HEK293 (cell line): ENCODE results near the gene ZKSCAN5.

Experiments
- CTCF ChIA-PET: fragments of 350-600 bp; formaldehyde crosslinking; extraction: SDS; loops from one replicate; lab custom pipeline; 2021; ENCODE audit warnings: antibody characterized with exemption; lab: Yijun Ruan, JAX
- POLR2A ChIA-PET: fragments of 300-600 bp; formaldehyde crosslinking; extraction: SDS; loops from one replicate; lab custom pipeline; 2020; ENCODE audit warnings: antibody characterized with exemption, inconsistent platforms; lab: Yijun Ruan, JAX
- H3K27ac ChIP-seq: fragments of 200-500 bp; sonication (Bioruptor generic); 2 replicates; pipeline ENCODE4 v1.5.1; 2014; ENCODE audit warnings: low read depth, low read length, control low read depth, inconsistent platforms; ENCODE audit errors: extremely low read depth
- H3K36me3 ChIP-seq, 2 experiments: fragments of 200-500 bp in 1 of 2; sonication (Bioruptor generic) in 1 of 2; 1 replicate in 1 of 2; 2 replicates in 1 of 2; pipeline ENCODE4 v1.5.1; 2014 to 2017; ENCODE audit warnings: inconsistent platforms in 2 of 2, low read length in 2 of 2; ENCODE audit not compliant: control insufficient read depth in 2 of 2, insufficient read depth in 1 of 2
- H3K4me1 ChIP-seq: fragments of 200-500 bp; sonication (Bioruptor generic); 2 replicates; pipeline ENCODE4 v1.5.1; 2014; ENCODE audit warnings: mild to moderate bottlenecking, low read length, inconsistent platforms; ENCODE audit not compliant: control insufficient read depth, insufficient read depth
- H3K4me3 ChIP-seq: 2 replicates; pipeline ENCODE4 v1.5.1; 2011; ENCODE audit warnings: low read depth, mild to moderate bottlenecking, control low read depth, low read length, moderate library complexity
- H3K9me3 ChIP-seq: fragments of 200-500 bp; sonication (Bioruptor generic); 2 replicates; pipeline ENCODE4 v1.5.1; 2014; ENCODE audit warnings: low read depth, low read length, inconsistent platforms; ENCODE audit not compliant: control insufficient read depth, insufficient read depth
- BCL11A ChIP-seq: fragments of 450-650 bp; formaldehyde crosslinking; IDR thresholded peaks from 2 replicates; pipeline ENCODE4 v1.5.1; 2016; ENCODE audit warnings: low read depth, missing biosample characterization, missing genetic modification characterization
- GLIS1 ChIP-seq: fragments of 450-650 bp; formaldehyde crosslinking; IDR thresholded peaks from 2 replicates; pipeline ENCODE4 v1.5.1; 2016; ENCODE audit warnings: missing biosample characterization, missing genetic modification characterization
- GLIS2 ChIP-seq: fragments of 450-650 bp; formaldehyde crosslinking; IDR thresholded peaks from 2 replicates; pipeline ENCODE4 v1.5.1; 2016; ENCODE audit warnings: missing biosample characterization, missing genetic modification characterization
- KLF16 ChIP-seq: fragments of 450-650 bp; formaldehyde crosslinking; IDR thresholded peaks from 2 replicates; pipeline ENCODE4 v1.5.1; 2017; ENCODE audit warnings: missing biosample characterization, missing genetic modification characterization
- KLF9 ChIP-seq: fragments of 450-650 bp; formaldehyde crosslinking; IDR thresholded peaks from 2 replicates; pipeline ENCODE4 v1.5.1; 2016; ENCODE audit warnings: missing biosample characterization, missing genetic modification characterization, low read depth
- SETDB1 ChIP-seq: IDR thresholded peaks from one replicate; pipeline ENCODE4 v1.6.1; 2017; ENCODE audit warnings: mild to moderate bottlenecking, low read length, moderate library complexity, mixed read lengths; ENCODE audit not compliant: insufficient read length
- ZBTB1 ChIP-seq: fragments of 450-650 bp; formaldehyde crosslinking; IDR thresholded peaks from 2 replicates; pipeline ENCODE4 v1.5.1; 2016; ENCODE audit warnings: missing biosample characterization, missing genetic modification characterization
- ZFP3 ChIP-seq: fragments of 450-650 bp; formaldehyde crosslinking; IDR thresholded peaks from 2 replicates; pipeline ENCODE4 v1.5.1; 2016; ENCODE audit warnings: low read depth, missing biosample characterization, missing genetic modification characterization
- ZNF132 ChIP-seq: fragments of 450-650 bp; formaldehyde crosslinking; IDR thresholded peaks from 2 replicates; pipeline ENCODE4 v1.5.1; 2017; ENCODE audit warnings: missing biosample characterization, missing genetic modification characterization, borderline replicate concordance
- ZNF140 ChIP-seq: fragments of 450-650 bp; formaldehyde crosslinking; IDR thresholded peaks from 2 replicates; pipeline ENCODE4 v1.5.1; 2016; ENCODE audit warnings: missing biosample characterization, missing genetic modification characterization
- ZNF146 ChIP-seq: fragments of 450-650 bp; formaldehyde crosslinking; IDR thresholded peaks from 2 replicates; pipeline ENCODE4 v1.5.1; 2016; ENCODE audit warnings: missing biosample characterization, missing genetic modification characterization
- ZNF19 ChIP-seq: fragments of 450-650 bp; formaldehyde crosslinking; IDR thresholded peaks from 2 replicates; pipeline ENCODE4; 2016; ENCODE audit warnings: missing biosample characterization, missing genetic modification characterization, low read depth
- ZNF211 ChIP-seq: fragments of 450-650 bp; formaldehyde crosslinking; IDR thresholded peaks from 2 replicates; pipeline ENCODE4 v1.5.1; 2016; ENCODE audit warnings: low read depth, missing biosample characterization, missing genetic modification characterization
- ZNF223 ChIP-seq: fragments of 450-650 bp; formaldehyde crosslinking; IDR thresholded peaks from 2 replicates; pipeline ENCODE4 v1.5.1; 2016; ENCODE audit warnings: missing biosample characterization, missing genetic modification characterization
- ZNF248 ChIP-seq: fragments of 450-650 bp; formaldehyde crosslinking; IDR thresholded peaks from 2 replicates; pipeline ENCODE4 v1.5.1; 2017; ENCODE audit warnings: missing biosample characterization, missing genetic modification characterization
- ZNF266 ChIP-seq: fragments of 450-650 bp; formaldehyde crosslinking; IDR thresholded peaks from 2 replicates; pipeline ENCODE4 v1.5.1; 2016; ENCODE audit warnings: missing biosample characterization, missing genetic modification characterization, low read depth
- ZNF274 ChIP-seq, 2 experiments: fragments of 200-500 bp in 1 of 2; fragments of 450-650 bp in 1 of 2; sonication (Bioruptor generic) in 1 of 2; formaldehyde crosslinking in 1 of 2; IDR thresholded peaks; 2 replicates each; pipeline versions ENCODE4 v1.5.1 to v1.6.1; 2014 to 2016; ENCODE audit warnings: borderline replicate concordance in 1 of 2, inconsistent platforms in 1 of 2, low read length in 1 of 2, missing biosample characterization in 1 of 2, missing genetic modification characterization in 1 of 2
- ZNF302 ChIP-seq: fragments of 450-650 bp; formaldehyde crosslinking; IDR thresholded peaks from 2 replicates; pipeline ENCODE4 v1.5.1; 2016; ENCODE audit warnings: missing biosample characterization, missing genetic modification characterization, low read depth
- ZNF350 ChIP-seq: fragments of 450-650 bp; formaldehyde crosslinking; IDR thresholded peaks from 2 replicates; pipeline ENCODE4 v1.5.0; 2017; ENCODE audit warnings: missing biosample characterization, mild to moderate bottlenecking, missing genetic modification characterization
- ZNF416 ChIP-seq: fragments of 450-650 bp; formaldehyde crosslinking; IDR thresholded peaks from 2 replicates; pipeline ENCODE4 v1.5.1; 2016; ENCODE audit warnings: missing biosample characterization, missing genetic modification characterization
- ZNF544 ChIP-seq: fragments of 450-650 bp; formaldehyde crosslinking; IDR thresholded peaks from 2 replicates; pipeline ENCODE4 v1.5.0; 2017; ENCODE audit warnings: missing biosample characterization, missing genetic modification characterization
- ZNF571 ChIP-seq: fragments of 450-650 bp; formaldehyde crosslinking; IDR thresholded peaks from 2 replicates; pipeline ENCODE4 v1.5.0; 2017; ENCODE audit warnings: missing biosample characterization, missing genetic modification characterization
- ZNF600 ChIP-seq: fragments of 450-650 bp; formaldehyde crosslinking; IDR thresholded peaks from 2 replicates; pipeline ENCODE4 v1.5.1; 2016; ENCODE audit warnings: missing biosample characterization, missing genetic modification characterization
- ZNF777 ChIP-seq: fragments of 450-650 bp; formaldehyde crosslinking; IDR thresholded peaks from 2 replicates; pipeline ENCODE4 v1.5.1; 2017; ENCODE audit warnings: missing biosample characterization, missing genetic modification characterization, borderline replicate concordance
- ZNF792 ChIP-seq: fragments of 450-650 bp; formaldehyde crosslinking; IDR thresholded peaks from 2 replicates; pipeline ENCODE4 v1.5.1; 2016; ENCODE audit warnings: missing biosample characterization, missing genetic modification characterization
- ZSCAN23 ChIP-seq: fragments of 450-650 bp; formaldehyde crosslinking; IDR thresholded peaks from 2 replicates; pipeline ENCODE4 v1.5.1; 2016; ENCODE audit warnings: missing biosample characterization, missing genetic modification characterization
- TF ChIP-seq, protein P1 (sequence below): fragments of 450-650 bp; formaldehyde crosslinking; IDR thresholded peaks from 2 replicates; pipeline ENCODE4 v1.5.1; 2017; ENCODE audit warnings: missing biosample characterization, mild to moderate bottlenecking, missing genetic modification characterization, moderate library complexity
- TF ChIP-seq, protein P2 (sequence below): fragments of 450-650 bp; formaldehyde crosslinking; optimal IDR thresholded peaks from 2 replicates; pipeline ENCODE3; 2016; ENCODE audit warnings: missing biosample characterization, mild to moderate bottlenecking, missing genetic modification characterization
- TF ChIP-seq, protein P3 (sequence below): IDR thresholded peaks from 2 replicates; pipeline ENCODE4 v1.6.1; 2011; ENCODE audit warnings: mild to moderate bottlenecking, low read depth, low read length, borderline replicate concordance

ZKSCAN5 gene

DNA sequence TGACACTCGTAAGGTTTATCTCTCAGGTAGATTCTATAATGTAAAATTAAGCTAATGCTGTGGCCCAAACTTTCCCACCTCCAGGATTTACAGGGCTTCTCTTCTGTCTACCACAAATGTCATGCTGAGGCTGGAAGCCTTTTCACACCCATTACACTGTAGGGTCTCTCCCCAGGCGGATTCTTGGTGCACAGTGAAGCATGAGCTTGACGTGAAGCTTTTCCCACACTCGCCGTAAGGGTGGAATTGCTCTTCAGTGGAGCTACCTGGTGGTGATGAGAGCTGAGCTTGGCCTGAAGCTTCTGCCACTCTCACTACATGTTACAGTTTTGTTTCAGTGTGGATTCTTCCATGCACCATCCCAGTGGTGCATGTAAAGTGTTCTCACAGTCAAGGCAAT lies 36.1 kb downstream of the ZKSCAN5 start:
- POLR2A ChIA-PET = interaction anchor here (0.9 kb wide), 1 partner anchor 15 kb away, joined by 3 read pairs; no protein-coding TSS in a partner anchor

DNA sequence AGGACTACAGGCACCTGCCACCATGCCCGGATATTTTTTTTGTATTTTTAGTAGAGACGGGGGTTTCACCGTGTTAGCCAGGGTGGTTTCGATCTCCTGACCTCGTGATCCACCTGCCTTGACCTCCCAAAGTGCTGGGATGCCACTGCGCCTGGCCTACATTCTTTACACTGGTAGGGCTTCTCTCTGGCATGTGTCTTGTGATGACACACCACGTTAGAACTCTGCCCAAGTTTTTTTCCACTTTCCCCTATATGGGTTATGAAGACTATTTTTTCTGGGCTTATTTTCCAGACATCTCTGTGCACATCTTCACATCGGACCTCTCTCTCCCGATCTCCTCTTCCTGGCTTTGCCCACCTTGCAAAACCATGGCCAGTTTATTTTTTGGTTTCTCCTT lies 36.8 kb downstream of the ZKSCAN5 start:
- no peaks in the 10 kb centered on the region for H3K4me1 ChIP-seq
- no peaks in the 10 kb centered on the region for H3K9me3 ChIP-seq
- no peak overlapping the region for H3K27ac ChIP-seq
- no peak overlapping the region for H3K4me3 ChIP-seq
- POLR2A ChIA-PET = interaction anchor here (0.9 kb wide), 1 partner anchor 16 kb away, joined by 3 read pairs; no protein-coding TSS in a partner anchor
- TF ChIP-seq ZNF223 (tag by site-specific recombination) (no peak), GLIS2 (tag by site-specific recombination) (no peak), ZNF211 (no peak), ZNF792 (no peak), ZNF132 (tag by site-specific recombination) (no peak), GLIS1 (tag by site-specific recombination) (no peak), ZNF19 (no peak)
- TF ChIP-seq, protein P1, sequence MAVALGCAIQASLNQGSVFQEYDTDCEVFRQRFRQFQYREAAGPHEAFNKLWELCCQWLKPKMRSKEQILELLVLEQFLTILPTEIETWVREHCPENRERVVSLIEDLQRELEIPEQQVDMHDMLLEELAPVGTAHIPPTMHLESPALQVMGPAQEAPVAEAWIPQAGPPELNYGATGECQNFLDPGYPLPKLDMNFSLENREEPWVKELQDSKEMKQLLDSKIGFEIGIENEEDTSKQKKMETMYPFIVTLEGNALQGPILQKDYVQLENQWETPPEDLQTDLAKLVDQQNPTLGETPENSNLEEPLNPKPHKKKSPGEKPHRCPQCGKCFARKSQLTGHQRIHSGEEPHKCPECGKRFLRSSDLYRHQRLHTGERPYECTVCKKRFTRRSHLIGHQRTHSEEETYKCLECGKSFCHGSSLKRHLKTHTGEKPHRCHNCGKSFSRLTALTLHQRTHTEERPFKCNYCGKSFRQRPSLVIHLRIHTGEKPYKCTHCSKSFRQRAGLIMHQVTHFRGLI (tag by site-specific recombination) = peak; percentile 53; the same call in 1 of the 2 replicates
- CTCF ChIA-PET = no interaction called here
- H3K36me3 ChIP-seq = no peaks in the 10 kb centered on the region; a peak in 1 of 3 replicates

More for the DNA sequence above, 36.1 kb downstream of the ZKSCAN5 start:
- Histone ChIP-seq H3K9me3 (no peaks in the 10 kb centered on the region), H3K4me3 (no peak overlapping the region), H3K4me1 (no peaks in the 10 kb centered on the region), H3K27ac (no peak overlapping the region), H3K36me3 (no peaks in the 10 kb centered on the region; a peak in 1 of 3 replicates)
- CTCF ChIA-PET = no interaction called here
- TF ChIP-seq ZNF146 (tag by site-specific recombination) (no peak), ZNF274 (IDR thresholded peaks at IDR 0.05; ENCODE audit: low read length) (no peak), ZNF274 (tag by site-specific recombination; IDR thresholded peaks at IDR 0.05; ENCODE audit: borderline replicate concordance) (no peak), ZBTB1 (tag by site-specific recombination) (no peak), ZNF140 (peak; percentile 26; the same call in 1 of the 2 replicates), ZNF600 (no peak), SETDB1 (peak; percentile 80), ZNF350 (no peak)

DNA sequence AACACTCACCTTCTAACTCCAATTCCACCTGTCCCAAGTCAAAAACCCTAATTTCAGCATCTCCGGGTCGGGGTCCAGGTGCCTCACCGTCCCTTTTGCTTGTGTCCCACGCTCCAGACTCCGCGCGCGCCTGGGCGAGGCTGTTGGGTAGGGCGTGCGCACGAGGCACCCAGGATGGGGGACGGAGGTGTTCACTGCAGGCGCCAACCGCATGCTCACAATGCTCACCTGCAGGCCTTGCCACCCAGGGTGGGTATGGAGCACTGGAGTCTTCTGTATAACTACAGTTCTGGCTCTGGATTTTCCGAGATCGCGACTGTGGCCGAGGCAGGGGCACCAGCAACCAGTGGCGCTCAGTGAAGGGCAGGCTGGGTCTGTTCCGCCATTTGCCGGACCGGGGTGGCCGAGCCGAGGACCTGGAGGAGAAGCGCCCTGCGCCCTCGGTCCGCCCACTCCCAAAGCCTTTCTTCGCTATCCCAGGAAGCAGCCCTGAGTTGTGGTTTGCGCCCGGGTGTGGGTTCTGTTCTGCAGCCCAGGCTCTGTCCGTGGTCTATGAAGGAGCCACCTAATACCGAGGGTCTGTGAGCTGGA lies 38.7 kb downstream of the ZKSCAN5 start:
- Histone ChIP-seq H3K4me3 (no peak overlapping the region), H3K4me1 (no peaks in the 10 kb centered on the region), H3K27ac (no peak overlapping the region), H3K9me3 (no peaks in the 10 kb centered on the region), H3K36me3 (peaks cover 11 to 12% of the 10 kb centered on the region in 2 experiments)
- POLR2A ChIA-PET = interaction anchor here (0.5 to 1.0 kb wide), 2 partner anchors 9 to 522 kb away, joined by 3 to 6 read pairs; partner anchors contain the start of gene FAM200A
- CTCF ChIA-PET = interaction anchor here (0.6 kb wide), 1 partner anchor 683 kb away, joined by 3 read pairs; no protein-coding TSS in a partner anchor
- no peak for TF ChIP-seq BCL11A (tag by site-specific recombination)
- no peak for TF ChIP-seq ZNF544
- TF ChIP-seq, protein P2, sequence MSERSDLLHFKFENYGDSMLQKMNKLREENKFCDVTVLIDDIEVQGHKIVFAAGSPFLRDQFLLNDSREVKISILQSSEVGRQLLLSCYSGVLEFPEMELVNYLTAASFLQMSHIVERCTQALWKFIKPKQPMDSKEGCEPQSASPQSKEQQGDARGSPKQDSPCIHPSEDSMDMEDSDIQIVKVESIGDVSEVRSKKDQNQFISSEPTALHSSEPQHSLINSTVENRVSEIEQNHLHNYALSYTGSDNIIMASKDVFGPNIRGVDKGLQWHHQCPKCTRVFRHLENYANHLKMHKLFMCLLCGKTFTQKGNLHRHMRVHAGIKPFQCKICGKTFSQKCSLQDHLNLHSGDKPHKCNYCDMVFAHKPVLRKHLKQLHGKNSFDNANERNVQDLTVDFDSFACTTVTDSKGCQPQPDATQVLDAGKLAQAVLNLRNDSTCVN (tag by site-specific recombination) = no peak
- no peak for TF ChIP-seq ZNF248 (tag by site-specific recombination)
- TF ChIP-seq KLF16 = no peak
- TF ChIP-seq ZNF350 = no peak
- TF ChIP-seq ZNF302 = no peak
- TF ChIP-seq ZNF266 (tag by site-specific recombination) = no peak
- no peak for TF ChIP-seq ZNF571
- TF ChIP-seq, protein P3, sequence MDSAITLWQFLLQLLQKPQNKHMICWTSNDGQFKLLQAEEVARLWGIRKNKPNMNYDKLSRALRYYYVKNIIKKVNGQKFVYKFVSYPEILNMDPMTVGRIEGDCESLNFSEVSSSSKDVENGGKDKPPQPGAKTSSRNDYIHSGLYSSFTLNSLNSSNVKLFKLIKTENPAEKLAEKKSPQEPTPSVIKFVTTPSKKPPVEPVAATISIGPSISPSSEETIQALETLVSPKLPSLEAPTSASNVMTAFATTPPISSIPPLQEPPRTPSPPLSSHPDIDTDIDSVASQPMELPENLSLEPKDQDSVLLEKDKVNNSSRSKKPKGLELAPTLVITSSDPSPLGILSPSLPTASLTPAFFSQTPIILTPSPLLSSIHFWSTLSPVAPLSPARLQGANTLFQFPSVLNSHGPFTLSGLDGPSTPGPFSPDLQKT = no peak
- TF ChIP-seq ZFP3 = no peak
- no peak for TF ChIP-seq ZNF777 (tag by site-specific recombination)
- TF ChIP-seq ZNF416 (tag by site-specific recombination) = no peak
- TF ChIP-seq KLF9 (tag by site-specific recombination) = no peak
- no peak for TF ChIP-seq ZSCAN23 (tag by site-specific recombination)
